ENCODE data around the gene NCOR1.

Gene NCOR1

DNA sequence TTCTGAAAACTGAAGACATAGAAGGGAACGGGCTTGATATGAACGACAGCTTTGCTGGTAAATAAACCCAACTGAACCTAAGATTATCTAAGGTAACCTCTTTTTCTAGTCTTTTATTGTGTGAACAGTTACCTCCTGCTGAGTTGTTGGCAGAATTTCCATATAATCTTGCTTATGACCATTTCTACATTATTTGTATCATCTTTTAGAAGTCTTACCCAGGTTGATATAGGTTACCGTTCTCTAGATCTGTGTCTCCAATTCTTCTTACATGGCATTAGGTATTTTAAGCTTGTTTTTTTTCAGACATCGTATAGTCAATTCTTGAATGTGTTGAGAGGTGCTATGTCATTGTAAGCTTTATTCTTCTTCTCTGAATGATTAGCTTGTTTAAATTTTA is 191.5 kb downstream of the NCOR1 start:
- no peak for DNase-seq

DNA sequence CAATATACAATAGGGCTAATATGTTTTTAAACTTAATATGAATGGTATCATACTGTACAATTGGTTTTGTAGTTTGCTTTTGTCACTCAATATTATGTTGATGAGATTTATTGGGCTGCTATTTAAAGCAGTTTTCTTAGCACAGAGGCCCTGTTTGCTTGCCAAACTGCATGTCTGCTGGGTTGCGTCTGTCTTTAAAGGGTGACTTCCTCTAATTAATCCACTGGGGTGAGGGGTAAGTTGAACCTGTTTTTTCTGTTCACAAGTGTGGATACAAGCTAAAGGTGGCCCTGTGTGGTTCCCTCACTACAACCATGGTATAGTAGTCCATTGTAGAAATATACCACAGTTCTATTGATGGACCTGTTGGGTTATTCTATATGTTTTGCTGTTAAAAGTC is 196.0 kb downstream of the NCOR1 start:
- DNase-seq = no peak

DNA sequence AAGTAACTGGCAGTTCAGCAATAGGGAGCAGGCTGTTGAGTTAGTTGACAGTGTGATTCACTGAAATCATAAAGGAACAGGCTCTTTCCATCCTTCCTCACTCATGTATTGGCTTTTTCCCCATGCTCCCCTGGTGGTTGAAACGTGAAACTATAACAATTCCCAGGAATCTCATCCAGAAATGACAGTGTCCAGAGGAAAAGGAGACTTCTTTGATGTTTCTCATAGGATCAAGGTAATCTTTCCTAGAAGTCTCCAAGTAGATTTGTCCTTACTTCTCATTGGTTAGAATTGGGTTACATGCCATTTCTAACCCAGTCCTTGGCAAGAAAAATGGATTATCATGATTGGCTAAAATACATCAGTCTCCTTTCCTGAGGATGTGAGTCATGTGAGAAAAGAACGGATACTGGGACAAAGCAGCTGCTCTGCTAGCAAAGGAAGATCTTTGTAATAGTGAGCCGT is 201.4 kb downstream of the NCOR1 start:
- no peak for DNase-seq

DNA sequence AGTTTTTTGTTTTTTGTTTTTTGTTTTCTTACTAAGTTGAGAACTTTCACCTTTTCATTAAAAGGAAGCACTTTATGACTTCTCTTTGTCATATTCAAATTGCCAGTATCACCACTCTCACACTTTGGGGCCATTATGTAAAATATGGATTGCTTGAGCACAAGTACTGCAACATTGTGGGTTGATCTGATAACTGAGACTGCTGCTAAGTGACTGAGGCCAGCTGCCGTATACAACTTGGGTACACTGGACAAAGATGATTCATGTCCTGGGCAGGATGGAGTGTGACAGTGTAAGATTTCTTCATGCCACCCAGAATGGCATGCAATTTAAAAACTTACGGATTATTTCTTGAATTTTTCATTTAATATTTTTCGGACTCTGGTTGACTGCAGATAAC is 207.9 kb downstream of the NCOR1 start:
- DNase-seq = no peak

DNA sequence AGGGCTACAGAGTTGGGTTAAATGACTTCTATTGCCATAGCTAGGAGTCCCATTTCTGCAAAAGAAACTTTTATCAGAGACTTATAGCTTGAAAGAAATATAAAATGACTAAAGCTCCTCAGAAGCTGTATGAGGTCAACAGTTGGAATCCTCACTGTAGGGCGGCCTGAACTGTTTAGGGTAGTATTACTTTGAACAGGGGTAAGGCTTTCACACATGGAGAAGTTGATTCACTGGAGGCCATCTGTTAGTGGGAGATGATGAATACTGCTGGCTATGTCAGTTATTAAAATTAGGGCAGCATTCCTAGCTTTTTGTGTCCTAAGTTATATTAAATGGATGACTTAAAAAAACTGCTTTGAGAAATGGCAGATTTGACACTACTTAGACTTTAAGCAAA is 209.7 kb downstream of the NCOR1 start:
- no peak for DNase-seq

DNA sequence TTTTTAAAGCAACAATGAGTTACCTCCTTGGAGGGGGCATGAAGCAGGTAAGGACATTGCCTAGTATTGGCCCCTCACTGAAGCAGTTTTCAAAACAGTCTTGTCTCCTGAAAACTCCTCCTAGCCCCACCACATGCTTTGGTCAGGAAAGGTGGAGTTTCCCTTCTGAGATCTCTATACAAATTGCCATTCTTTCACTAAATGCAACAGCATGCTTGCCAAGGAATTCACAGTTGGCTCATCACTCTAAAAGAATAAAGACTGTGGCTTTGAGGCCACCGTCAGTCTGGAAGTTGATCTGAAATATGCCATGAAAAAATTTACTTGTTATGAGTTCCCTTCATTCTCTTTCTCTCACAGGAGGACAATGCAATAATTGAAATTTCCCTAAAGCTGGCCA is 211.5 kb downstream of the NCOR1 start:
- no peak for DNase-seq

DNA sequence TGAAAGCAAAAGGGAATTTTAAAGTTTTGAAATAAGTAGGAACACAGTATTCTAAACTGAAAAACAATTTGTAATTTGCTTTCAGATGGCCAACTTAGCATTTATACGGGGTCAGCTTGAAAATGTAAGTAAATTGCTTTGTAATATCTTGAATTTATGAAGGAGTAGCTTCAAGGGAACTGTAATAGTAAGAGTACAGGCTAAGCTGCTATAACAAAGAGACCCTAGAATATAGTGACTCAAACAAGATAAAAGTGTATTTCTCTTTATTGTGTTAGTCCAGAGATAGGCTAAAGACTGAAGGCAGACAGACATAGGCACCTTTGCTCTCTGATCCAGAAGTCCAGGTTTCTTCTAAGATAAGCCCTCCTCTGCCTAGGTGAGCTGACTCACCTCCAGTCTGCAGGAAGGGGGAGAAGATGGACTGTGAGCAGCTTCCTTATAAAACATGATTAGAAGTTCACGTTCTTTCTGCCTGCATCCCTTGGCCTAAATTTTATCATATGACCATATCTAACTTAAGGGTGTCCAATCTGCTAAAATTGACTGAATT is 212.6 kb downstream of the NCOR1 start:
- DNase-seq = no peak

DNA sequence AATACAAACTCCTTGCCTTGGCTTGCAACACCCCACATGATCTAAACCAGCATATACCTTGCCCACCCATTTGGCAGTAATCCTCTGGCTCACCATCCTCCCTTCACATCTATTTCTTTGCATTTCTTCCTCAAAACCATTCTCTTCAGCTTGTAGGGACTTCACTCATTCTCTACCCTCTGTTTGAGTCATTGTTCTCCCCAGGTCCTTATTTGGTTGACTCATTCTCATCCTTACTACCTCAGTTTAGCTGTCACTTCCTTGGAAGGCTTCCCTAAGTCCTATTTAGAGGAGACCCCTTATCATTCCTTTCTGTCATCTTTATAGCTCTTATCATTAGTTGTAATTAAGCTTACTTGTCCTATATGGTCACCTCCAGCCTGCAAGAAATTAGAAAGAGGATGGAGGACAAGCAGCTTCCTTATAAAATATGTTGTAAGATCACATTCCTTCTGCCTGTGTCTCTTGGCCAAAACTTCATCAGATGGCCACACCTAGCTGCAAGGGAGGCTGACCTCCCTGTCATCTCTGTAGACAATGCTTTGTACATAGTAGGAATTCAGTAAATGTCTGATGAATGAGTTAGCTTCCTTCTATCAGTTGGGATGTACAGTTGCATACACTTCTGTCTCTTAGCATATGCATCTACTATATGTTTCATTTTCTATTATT is 214.0 kb downstream of the NCOR1 start:
- DNase-seq = no peak

DNA sequence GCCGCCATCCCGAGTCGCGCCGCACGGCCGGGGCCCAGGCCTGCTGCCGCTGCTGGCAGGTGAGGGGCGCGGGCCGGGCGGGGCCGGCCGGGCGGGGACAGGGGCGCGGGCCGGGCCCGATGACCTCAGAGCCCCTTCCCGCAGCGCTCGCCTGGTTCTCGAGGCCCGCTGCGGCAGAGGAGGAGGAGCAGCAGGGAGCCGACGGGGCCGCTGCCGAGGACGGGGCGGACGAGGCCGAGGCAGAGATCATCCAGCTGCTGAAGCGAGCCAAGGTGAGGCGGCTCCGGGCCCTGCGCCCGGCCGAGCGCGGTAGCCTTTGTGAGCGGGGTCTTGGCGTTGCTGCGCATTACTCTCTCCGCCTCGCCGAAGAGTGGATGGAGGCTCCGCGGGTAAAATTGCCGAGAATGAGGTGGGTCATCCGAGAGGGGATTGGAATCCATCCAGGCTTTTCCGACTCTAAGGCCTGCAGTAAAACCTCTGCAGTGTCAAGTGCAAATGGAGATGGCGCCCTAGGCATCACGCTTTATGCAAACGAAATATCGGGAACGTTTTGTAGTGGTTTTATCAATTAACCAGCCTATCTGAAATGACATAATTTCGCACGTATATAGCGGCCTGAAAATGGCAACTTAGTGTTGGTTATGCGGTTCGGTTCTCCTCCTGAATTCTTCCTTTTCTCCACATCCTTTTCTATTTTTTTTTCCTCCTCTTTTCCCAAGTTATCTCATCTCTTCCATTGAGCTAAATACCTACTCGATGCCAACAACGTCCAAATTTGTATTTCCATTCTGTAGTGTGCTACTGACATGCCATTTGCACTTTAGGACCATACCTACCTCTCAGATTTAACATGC is 215.1 kb downstream of the NCOR1 start:
- DNase-seq = no peak

DNA sequence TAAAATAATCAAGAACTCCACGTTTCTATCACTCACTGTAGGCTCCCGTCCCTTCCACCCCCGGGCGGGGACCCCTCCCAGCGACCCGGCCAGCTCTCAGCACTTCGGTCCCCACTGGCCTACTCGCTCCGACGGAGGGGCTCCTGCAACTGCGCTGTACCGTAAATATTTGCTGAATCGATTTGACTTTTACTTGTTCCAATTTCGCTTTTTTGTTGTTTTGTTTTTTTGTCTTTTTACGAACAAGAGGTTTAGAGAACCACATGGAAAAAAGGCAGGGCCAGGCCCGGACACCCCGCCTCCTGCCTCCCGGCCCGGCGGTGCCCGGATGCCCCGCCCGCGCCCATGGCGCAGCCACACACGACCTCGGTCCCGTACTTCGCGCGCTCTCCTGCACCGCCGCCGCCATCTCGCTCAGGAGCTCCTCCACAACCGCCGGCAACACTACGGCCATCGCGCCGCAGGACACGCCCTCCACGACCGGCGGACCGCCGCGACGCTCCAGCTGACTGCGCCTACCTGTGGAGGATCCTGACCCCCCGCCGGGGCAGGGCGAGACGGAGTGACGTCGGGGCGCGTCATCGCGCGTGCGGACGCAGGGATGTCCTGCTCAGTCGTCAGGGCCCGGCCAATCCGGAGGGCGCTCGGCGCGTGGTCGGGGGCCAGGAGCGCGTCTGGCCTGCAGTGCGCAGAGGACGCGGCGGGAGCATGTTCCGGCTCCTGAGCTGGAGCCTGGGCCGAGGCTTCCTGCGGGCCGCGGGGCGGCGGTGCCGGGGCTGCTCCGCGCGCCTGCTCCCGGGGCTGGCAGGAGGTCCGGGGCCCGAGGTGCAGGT is 216.0 kb downstream of the NCOR1 start, which contains the start of the genes TTC19 and ZSWIM7:
TSS of gene TTC19 (plus strand) at position 684 of the 833 bp plus-strand sequence. CDS start at position 709, 25 bp downstream.
TSS of gene ZSWIM7 (minus strand) at position 564 of the 833 bp plus-strand sequence. CDS start at position 454, 110 bp downstream.
- DNase-seq = peak; percentile 93

DNA sequence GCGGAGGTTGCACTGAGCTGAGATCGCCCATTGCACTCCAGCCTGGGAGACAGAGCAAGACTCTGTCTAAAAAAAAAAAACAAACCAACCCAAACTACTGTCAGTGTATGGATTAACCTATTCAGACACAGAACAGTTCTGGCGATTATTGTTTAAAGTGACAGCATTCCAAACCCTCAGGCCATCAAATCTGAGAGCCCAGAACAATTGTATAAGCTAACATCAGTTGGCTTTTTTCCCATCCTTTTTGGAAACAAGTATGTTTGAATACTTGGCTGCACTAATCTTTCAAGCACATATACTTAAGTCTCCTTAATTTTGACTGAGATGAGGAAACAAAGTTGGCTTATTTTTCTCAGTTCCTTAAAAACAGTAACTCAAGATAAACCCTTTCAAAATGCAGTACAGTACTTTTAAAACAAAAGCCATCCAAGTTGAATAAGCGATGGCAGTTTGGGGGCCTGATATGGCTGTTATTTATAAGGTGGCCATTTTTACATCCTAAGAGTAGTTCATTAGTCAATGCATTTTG is 217.2 kb downstream of the NCOR1 start:
- DNase-seq = no peak

DNA sequence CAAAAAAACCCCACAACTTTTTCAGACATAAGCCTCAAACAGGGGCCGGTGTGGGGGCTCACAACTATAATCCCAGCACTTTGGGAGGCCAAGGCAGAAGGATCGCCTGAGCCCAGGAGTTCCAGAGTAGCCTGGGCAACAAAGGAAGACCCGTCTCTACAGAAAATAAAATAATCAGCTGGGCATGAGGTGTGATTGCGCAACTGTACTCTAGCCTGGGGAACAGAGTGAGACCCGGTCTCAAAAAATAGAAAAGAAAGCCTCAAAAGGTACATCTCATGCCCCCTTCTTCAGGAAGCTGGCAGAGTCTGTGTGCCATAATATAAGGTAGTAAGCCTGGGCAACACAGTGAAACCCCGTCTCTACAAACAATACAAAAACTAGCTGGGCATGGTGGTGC is 219.0 kb downstream of the NCOR1 start:
- no peak for DNase-seq

DNA sequence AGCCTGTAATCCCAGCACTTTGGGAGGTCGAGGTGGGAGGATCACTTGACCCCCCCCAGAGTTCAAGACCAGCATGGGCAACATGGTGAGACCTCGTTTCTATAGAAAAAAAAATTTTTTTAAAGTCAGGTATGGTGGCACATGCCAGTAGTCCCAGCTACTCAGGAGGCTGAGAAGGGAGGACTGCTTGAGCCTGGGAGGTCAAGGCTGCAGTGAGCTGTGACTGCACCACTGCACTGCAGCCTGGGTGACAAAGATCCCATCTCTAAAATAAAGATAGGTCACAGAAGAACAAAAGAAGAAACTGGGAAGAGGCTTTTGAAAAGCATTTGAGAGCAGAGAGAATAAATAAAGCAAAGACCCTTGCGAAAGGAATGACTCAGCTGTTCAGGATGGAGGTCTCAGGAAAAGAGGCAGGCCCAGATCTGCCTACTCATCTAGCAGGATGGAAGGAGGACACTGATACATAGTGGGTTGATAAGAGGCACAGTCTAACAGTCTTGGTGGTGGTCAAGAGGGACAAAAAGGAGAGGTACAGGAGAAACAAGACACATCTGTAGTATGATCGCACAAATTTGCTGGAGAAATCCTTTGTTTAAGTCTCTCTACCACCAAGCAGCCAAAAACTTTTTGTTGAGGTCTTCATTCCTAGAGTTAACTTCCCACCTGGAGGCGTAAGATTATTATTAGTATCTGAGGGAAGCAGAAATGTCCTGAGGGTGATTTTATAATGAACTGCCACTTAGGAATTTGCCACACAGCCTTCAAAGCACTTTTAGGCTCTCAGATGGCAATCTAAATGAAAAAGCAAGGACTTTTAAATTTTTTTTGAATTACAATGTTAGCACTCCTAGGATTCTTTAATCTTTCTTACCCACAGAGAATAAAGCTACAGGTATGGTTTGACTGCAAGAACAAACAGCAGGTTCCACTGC is 233.4 kb downstream of the NCOR1 start:
- no peak for DNase-seq

DNA sequence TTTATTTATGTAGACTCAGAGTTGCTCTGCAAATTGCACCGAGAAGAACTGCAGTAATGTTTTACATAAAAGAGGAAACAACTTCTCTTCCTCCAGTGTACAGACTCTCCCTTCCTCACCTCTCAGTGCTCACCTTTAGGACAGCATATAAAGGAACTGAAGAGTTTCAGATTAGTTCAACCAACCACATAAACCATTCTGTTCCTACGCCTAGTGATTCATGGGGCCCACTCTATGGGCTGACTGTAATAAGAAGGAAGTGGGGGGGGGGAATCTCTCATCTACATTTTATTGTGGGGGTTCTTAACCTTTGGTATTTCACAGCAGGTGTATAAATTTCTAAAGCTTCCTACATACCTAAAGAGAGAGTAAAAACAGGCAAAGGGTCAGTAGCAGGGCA is 234.1 kb downstream of the NCOR1 start:
- DNase-seq = no peak

All from stimulated activated CD4-positive, alpha-beta T cell treated with anti-CD3 and anti-CD28 coated beads, Interleukin-4, amount 100 ng/mL, for 1 hour (primary cell).